Peyer's patch (tissue), 4 donors: ENCODE measurements around the gene IKZF5.

Experiments
- CTCF ChIP-seq, 6 experiments: fragments of 450-650 bp in 4 of 6; fragments of 200-600 bp in 2 of 6; sonication (generic) in 1 of 6; IDR thresholded peaks; one replicate each; pipeline ENCODE4 v1.5.1; 2017 to 2019; ENCODE audit warnings: antibody characterized with exemption in 6 of 6, mild to moderate bottlenecking in 3 of 6, moderate library complexity in 1 of 6
- POLR2A ChIP-seq, 2 donors: fragments of 450-650 bp; IDR thresholded peaks; one replicate each; pipeline ENCODE4 v1.5.1; 2017; ENCODE audit warnings: antibody characterized with exemption in 2 of 2, mild to moderate bottlenecking in 2 of 2, moderate library complexity in 2 of 2

- TF ChIP-seq CTCF (IDR thresholded peaks at IDR 0.05) (no peak), POLR2A (IDR thresholded peaks at IDR 0.05) (no peak)
These were observed 5.1 kb upstream of the IKZF5 start for GRCh38 chr10:123013456-123014419.
